GM12873 (cell line): ENCODE data around the gene GZF1.

ENCODE experiments used
- CTCF ChIP-seq: IDR thresholded peaks from 2 replicates; pipeline ENCODE4 v1.5.1; 2012; ENCODE audit warnings: low read depth, mild to moderate bottlenecking, moderate library complexity, low read length, control low read depth; ENCODE audit not compliant: insufficient read depth; ENCODE audit errors: missing control alignments

The GZF1 gene

GRCh38 chr20:23401051-23401450 is 39.1 kb downstream of the GZF1 start:
- TF ChIP-seq CTCF, result no peak

- TF ChIP-seq CTCF, result no peak
Observed at GRCh38 chr20:23403751-23404150, 41.8 kb downstream of the GZF1 start.

- no peak for TF ChIP-seq CTCF
Observed at GRCh38 chr20:23404196-23404595, 42.2 kb downstream of the GZF1 start.

GRCh38 chr20:23406880-23407279 is 44.9 kb downstream of the GZF1 start:
- no peak for TF ChIP-seq CTCF

GRCh38 chr20:23407781-23408464 is 45.9 kb downstream of the GZF1 start:
- no peak for TF ChIP-seq CTCF

GRCh38 chr20:23408957-23409356 is 47.0 kb downstream of the GZF1 start:
- TF ChIP-seq CTCF, result no peak

DNA sequence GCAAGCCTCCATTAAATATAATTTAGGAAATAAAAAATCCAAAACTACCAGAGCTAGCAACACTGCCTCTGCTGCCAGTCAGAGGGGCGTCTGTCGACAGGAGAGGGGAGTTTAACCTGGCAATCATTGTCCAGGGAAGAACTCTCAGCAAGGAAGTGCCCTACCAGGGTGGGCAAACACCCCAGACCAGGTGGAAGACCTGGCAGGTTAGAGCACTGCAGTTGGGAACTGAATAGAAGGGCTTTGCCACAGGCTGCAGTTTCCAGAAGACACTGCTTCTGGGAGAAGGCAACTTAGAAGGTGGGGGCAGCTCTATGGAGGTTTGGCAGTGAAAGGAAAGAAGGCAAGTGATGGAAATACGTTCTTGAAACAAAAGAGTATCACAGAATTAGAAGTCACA is 47.8 kb downstream of the GZF1 start:
- no peak for TF ChIP-seq CTCF
